ENCODE measurements around the gene CD70.
"Not testable (repeated sequence)": the region's sequence is repeated elsewhere in the genome, so short reads cannot be mapped to it uniquely, and the experiment has no call there.

Gene CD70

GRCh38 chr19:6604906-6605305 lies 14.0 kb upstream of the CD70 start:
- DNase-seq = no peak
- TF ChIP-seq GATA1 (IDR thresholded peaks at IDR 0.05; ENCODE audit: low read depth, low read length) (no peak), POLR2A (IDR thresholded peaks at IDR 0.05; ENCODE audit: low read length) (no peak)

- DNase-seq = no peak
- TF ChIP-seq GATA1 (IDR thresholded peaks at IDR 0.05; ENCODE audit: low read depth, low read length) (no peak), POLR2A (IDR thresholded peaks at IDR 0.05; ENCODE audit: low read length) (no peak)
Observed at GRCh38 chr19:6602729-6603114, 11.8 kb upstream of the CD70 start.

DNA sequence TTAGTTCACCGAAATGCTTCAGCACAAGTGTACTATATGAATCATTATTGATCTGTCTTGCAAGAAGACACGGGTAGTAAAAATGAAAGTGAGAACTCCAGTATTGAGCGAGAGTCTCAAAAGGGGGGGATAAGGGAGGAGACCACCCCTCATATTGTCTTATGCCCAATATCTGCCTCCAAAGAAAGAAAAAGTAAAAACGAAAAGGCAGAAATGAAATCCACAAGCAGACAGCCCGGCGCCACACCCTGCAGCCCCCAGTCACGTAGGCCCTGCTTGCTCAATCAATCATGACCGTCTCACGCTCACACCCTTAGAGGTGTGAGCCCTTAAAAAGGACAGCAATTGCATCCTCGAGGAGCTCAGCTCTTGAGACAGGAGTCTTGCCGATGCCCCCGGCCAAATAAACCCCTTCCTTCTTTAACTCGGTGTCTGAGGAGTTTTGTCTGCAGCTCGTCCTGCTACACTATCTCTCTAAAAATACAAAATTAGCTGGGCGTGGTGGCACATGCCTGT lies 10.6 kb upstream of the CD70 start:
- not testable (repeated sequence) for DNase-seq

GRCh38 chr19:6600951-6601536 lies 10.1 kb upstream of the CD70 start:
- DNase-seq = not testable (repeated sequence)

DNA sequence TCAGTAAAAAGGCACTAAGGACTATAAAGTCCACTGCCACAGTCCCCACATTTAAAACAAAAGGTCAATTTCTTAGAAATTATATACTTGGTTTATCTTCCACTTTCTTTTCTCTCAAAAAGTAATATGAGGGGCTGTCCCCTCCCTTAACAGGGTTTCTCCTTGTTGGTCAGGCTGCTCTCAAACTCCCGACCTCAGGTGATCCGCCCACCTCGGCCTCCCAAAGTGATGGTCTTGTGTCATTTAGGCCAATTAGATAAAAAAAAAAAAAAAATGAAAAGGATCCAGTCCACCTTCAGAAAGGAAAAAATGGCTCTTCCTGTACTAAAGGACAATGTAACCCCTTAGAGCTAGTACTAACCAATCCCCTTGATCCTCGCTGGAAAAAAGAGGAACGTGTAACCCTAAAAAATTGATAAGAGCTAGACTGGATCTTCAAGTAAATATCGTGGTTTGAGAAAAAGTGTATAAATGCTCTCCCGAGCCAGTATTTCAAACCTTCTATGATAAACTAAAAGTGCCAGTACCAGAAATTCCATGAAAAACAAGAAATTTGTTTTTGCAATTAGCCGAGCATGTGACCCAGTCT lies 9.0 kb upstream of the CD70 start:
- TF ChIP-seq GATA1 (IDR thresholded peaks at IDR 0.05; ENCODE audit: low read depth, low read length) = no peak
- no peak for TF ChIP-seq POLR2A (IDR thresholded peaks at IDR 0.05; ENCODE audit: low read length)
- no peak for DNase-seq

- DNase-seq = not testable (repeated sequence)
Observed at GRCh38 chr19:6598254-6598892, 7.4 kb upstream of the CD70 start.

DNA sequence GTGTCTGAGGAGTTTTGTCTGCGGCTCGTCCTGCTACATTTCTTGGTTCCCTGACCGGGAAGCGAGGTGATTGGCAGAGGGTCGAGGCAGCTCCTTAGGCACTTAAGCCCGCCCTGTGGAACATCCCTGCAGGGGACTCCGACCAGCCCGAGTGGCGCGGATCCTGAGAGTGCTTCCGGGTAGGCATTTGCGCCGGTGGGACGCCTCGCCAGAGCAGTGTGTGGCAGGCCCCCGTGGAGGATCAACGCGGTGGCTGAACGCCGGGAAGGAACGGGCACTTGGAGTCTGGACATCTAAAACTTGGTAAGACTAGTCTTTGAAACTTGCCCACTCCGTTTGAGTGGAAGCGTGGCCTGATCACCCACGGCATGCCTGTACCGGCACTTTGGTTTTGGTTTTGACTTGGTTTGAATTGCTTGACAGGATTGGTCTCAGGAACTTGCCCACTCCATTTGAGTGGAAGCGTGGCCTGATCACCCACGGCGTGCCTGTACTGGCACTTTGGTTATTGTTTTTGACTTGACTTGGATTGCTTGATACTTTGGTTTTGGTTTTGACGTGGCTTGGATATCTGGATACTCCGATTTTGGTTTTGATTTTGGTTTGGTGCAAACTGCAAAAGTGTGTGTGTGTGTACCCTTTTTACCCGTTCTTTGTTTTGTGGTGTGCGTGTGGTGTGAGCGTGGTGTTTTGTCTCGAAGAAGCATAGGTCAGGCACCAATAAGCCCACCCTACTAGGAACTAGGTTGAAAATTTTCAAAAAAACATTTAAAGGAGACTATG lies 6.7 kb upstream of the CD70 start:
- DNase-seq = not testable (repeated sequence)

- no peak for DNase-seq
- no peak for TF ChIP-seq POLR2A (IDR thresholded peaks at IDR 0.05; ENCODE audit: low read length)
- TF ChIP-seq GATA1 (IDR thresholded peaks at IDR 0.05; ENCODE audit: low read depth, low read length) = no peak
Observed at GRCh38 chr19:6596621-6597020, 5.7 kb upstream of the CD70 start.

DNA sequence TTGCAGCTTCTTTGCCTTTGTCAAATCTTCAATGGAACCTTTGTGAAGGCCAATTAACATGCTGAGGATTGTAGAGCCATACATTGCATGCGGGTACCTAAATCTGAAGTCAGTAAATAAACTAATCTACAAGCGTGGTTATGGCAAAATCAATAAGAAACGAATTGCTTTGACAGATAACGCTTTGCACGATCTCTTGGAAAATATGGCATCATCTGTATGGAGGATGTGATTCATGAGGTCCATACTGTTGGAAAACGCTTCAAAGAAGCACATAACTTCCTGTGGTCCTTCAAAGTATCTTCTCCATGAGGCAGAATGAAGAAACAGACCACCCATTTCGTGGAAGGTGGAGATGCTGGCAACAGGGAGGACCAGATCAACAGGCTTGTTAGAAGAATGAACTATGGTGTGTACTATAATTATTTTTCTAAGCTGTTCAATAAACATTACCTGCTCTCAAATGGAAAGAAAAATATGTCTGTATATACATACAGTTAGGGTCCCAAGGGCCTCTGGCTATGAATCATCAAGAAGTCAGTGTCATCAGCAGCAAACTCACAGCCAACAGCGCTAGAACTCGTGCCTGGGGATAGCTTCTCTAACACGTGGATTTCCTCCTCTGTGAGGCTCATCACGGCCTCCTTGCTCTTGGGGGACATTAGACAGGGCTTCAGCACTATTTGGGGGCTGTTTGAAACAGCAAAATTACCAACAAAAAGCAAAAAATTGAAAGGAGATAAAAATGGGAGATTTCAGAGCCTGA lies 2.9 kb upstream of the CD70 start:
- TF ChIP-seq GATA1 (IDR thresholded peaks at IDR 0.05; ENCODE audit: low read depth, low read length) = no peak
- TF ChIP-seq POLR2A (IDR thresholded peaks at IDR 0.05; ENCODE audit: low read length) = no peak
- DNase-seq = no peak

- no peak for DNase-seq
- TF ChIP-seq POLR2A (IDR thresholded peaks at IDR 0.05; ENCODE audit: low read length) (no peak), GATA1 (IDR thresholded peaks at IDR 0.05; ENCODE audit: low read depth, low read length) (no peak)
Observed at GRCh38 chr19:6590258-6590826, 608 bp downstream of the CD70 start.

- no peak for TF ChIP-seq GATA1 (IDR thresholded peaks at IDR 0.05; ENCODE audit: low read depth, low read length)
- no peak for TF ChIP-seq POLR2A (IDR thresholded peaks at IDR 0.05; ENCODE audit: low read length)
- no peak for DNase-seq
Observed at GRCh38 chr19:6589711-6590257, 1.2 kb downstream of the CD70 start.

DNA sequence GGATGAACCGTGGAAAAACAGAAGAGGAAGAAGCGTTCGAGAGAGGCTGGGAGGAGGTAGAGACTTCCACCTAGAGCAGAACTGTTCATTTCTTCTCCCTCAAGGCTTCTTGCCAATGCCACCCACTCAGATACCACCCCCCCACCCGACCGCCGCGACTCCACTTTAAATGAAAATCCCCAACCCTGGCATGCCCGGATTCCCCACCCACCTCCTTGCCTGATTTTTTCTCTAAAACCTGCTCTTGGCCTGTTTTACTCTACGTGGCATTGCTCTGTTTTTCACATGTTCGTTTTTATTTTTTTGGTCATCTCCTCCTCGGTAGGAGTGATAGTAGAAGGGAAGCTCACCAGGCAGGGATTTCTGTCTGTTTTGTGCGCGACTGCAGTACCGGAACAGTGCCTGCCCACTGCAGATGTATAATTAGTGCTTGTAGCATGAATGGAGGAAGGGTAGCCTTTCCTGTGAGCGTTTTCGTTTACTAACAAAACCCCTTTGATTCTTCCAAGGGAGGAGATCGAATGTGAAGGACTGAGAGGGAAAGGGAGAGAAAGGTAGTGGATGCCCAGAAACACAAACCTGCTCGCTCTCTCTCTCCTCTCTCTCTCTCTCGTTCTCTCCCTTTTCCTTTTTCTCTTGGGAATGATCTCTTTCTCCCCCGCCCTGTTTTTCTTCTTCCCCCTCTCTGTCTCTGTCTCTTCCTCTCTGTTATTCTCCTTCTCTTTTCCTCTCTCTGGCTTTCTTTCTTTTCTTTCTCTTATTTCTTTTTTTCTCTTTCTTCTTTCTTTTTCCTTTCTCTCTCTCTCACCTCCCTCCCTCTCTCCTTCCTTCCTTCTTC lies 2.2 kb downstream of the CD70 start:
- TF ChIP-seq GATA1 (IDR thresholded peaks at IDR 0.05; ENCODE audit: low read depth, low read length) (no peak), POLR2A (IDR thresholded peaks at IDR 0.05; ENCODE audit: low read length) (no peak)

GRCh38 chr19:6587998-6588507 lies 2.9 kb downstream of the CD70 start:
- TF ChIP-seq GATA1 (IDR thresholded peaks at IDR 0.05; ENCODE audit: low read depth, low read length) = no peak
- peak; percentile 15 for TF ChIP-seq POLR2A (IDR thresholded peaks at IDR 0.05; ENCODE audit: low read length)
- DNase-seq = no peak

More for the DNA sequence above, 2.2 kb downstream of the CD70 start:
- no peak for DNase-seq

All from erythroblast (primary cell).